ENCODE measurements around the gene GATB.

Gene GATB

DNA sequence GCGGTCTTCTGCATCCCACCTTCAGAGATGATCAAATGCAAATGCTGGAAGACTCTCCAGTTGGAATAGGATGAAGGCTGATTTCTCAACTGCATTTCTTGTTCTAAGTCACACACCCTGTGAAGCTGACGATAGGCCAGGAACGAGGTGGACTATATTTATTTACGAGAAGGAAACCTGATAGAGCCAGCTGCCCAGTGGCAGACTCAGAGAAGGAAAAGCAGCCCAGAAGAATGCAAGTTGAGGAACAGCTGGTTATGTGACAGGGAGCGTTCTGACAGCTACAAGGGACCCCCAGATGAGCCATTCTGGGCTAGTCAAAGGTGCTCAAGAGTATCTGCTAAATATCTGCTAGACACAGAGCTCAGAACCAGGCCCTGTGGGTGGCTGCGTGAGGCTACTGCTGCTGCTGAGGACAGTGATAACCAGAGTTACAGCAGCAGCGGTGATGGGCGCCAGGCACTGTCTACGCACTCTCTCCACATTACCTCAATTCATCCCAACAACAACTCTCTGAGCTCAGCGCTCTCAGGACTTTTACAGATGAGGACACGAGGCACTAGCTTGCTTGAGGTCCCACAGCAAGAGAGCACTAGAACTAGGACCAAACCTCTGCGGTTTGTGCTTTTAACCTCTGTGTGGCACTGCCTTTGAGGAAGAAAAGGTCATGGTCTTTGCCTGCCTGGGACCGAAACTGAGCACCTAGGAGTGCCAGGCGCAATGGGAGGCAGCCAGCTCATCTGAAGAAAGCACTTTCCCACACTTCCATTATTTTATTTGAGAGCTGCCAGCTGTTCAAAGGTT is 69.0 kb downstream of the GATB start:
- H3K4me1 Mint-ChIP-seq (ENCODE audit: low read depth), result peaks cover 5% of the 10 kb centered on the region
- H3K27ac Mint-ChIP-seq, result no peak overlapping the region
- H3K36me3 Mint-ChIP-seq (ENCODE audit: low read depth), result peaks cover 55% of the 10 kb centered on the region
- no peaks in the 10 kb centered on the region for H3K27me3 Mint-ChIP-seq
- no peaks in the 10 kb centered on the region for H3K9me3 Mint-ChIP-seq
- no peak overlapping the region for H3K4me3 Mint-ChIP-seq
- intact Hi-C loops (cut with micrococcal nuclease), result no loop called here

- Mint-ChIP-seq H3K36me3 (ENCODE audit: low read depth) (peaks cover 54% of the 10 kb centered on the region), H3K27ac (no peak overlapping the region), H3K4me3 (no peak overlapping the region), H3K27me3 (no peaks in the 10 kb centered on the region), H3K4me1 (ENCODE audit: low read depth) (peaks cover 8% of the 10 kb centered on the region), H3K9me3 (no peaks in the 10 kb centered on the region)
- intact Hi-C loops (cut with micrococcal nuclease), result no loop called here
These were observed 69.9 kb downstream of the GATB start for GRCh38 chr4:151690876-151691275.

- H3K9me3 Mint-ChIP-seq, result no peaks in the 10 kb centered on the region
- H3K36me3 Mint-ChIP-seq (ENCODE audit: low read depth), result peaks cover 54% of the 10 kb centered on the region
- peaks cover 8% of the 10 kb centered on the region for H3K4me1 Mint-ChIP-seq (ENCODE audit: low read depth)
- H3K27me3 Mint-ChIP-seq, result no peaks in the 10 kb centered on the region
- H3K4me3 Mint-ChIP-seq, result no peak overlapping the region
- H3K27ac Mint-ChIP-seq, result no peak overlapping the region
- intact Hi-C loops (cut with micrococcal nuclease), result no loop called here
These were observed 70.5 kb downstream of the GATB start for GRCh38 chr4:151690164-151690870.

DNA sequence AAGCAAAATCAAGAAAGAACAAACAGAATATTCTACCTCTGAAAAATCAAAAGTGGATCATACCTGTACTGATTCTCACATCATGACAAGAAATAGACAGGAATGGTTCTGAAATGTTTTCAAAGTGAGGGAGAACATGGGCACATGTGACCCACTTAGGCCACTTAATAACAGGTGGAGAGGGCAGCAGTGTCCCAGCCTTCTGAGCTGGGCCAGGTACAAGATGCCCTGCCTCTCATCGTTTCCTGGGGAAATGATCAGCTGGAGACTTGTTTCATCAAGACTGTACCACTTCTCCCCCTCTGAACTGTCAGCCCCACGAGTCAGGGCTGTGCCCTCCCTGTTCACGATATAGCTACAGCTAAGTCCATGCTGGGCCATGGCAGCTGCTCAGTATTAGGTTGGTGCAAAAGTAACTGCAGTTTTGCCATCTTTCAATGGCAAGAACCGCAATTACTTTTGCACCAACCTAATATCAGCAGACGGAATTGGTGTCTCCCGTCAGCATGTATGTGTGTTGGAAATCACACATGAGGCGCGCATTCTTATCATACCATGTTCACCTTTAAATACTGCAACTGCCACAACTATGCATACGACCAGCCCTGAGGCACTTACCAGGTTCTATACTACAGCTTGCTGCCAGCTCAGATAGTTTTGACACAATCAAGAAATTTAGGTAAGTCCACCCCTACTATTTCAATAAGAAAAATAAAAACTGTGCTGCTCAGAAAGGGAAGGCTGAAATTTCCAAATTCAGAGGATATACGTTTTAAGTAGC is 71.4 kb downstream of the GATB start:
- H3K27me3 Mint-ChIP-seq, result no peaks in the 10 kb centered on the region
- H3K4me3 Mint-ChIP-seq, result no peak overlapping the region
- intact Hi-C loops (cut with micrococcal nuclease), result no loop called here
- H3K27ac Mint-ChIP-seq, result no peak overlapping the region
- peaks cover 8% of the 10 kb centered on the region for H3K4me1 Mint-ChIP-seq (ENCODE audit: low read depth)
- H3K36me3 Mint-ChIP-seq (ENCODE audit: low read depth), result peaks cover 57% of the 10 kb centered on the region
- H3K9me3 Mint-ChIP-seq, result no peaks in the 10 kb centered on the region

GRCh38 chr4:151688785-151689043 is 72.1 kb downstream of the GATB start:
- Mint-ChIP-seq H3K4me1 (ENCODE audit: low read depth) (peaks cover 8% of the 10 kb centered on the region), H3K9me3 (no peaks in the 10 kb centered on the region), H3K36me3 (ENCODE audit: low read depth) (peaks cover 63% of the 10 kb centered on the region), H3K27me3 (no peaks in the 10 kb centered on the region), H3K27ac (no peak overlapping the region), H3K4me3 (no peak overlapping the region)
- intact Hi-C loops (cut with micrococcal nuclease), result no loop called here

GRCh38 chr4:151688003-151688784 is 72.6 kb downstream of the GATB start:
- no peak overlapping the region for H3K4me3 Mint-ChIP-seq
- intact Hi-C loops (cut with micrococcal nuclease), result no loop called here
- H3K4me1 Mint-ChIP-seq (ENCODE audit: low read depth), result peaks cover 8% of the 10 kb centered on the region
- H3K27me3 Mint-ChIP-seq, result no peaks in the 10 kb centered on the region
- H3K9me3 Mint-ChIP-seq, result no peaks in the 10 kb centered on the region
- H3K36me3 Mint-ChIP-seq (ENCODE audit: low read depth), result peaks cover 65% of the 10 kb centered on the region
- H3K27ac Mint-ChIP-seq, result no peak overlapping the region

- no peaks in the 10 kb centered on the region for H3K27me3 Mint-ChIP-seq
- H3K4me1 Mint-ChIP-seq (ENCODE audit: low read depth), result peaks cover 8% of the 10 kb centered on the region
- intact Hi-C loops (cut with micrococcal nuclease), result no loop called here
- peak overlapping the region; percentile 24 for H3K27ac Mint-ChIP-seq
- no peaks in the 10 kb centered on the region for H3K9me3 Mint-ChIP-seq
- peaks cover 68% of the 10 kb centered on the region for H3K36me3 Mint-ChIP-seq (ENCODE audit: low read depth)
- H3K4me3 Mint-ChIP-seq, result no peak overlapping the region
These were observed 73.7 kb downstream of the GATB start for GRCh38 chr4:151687021-151687640.

DNA sequence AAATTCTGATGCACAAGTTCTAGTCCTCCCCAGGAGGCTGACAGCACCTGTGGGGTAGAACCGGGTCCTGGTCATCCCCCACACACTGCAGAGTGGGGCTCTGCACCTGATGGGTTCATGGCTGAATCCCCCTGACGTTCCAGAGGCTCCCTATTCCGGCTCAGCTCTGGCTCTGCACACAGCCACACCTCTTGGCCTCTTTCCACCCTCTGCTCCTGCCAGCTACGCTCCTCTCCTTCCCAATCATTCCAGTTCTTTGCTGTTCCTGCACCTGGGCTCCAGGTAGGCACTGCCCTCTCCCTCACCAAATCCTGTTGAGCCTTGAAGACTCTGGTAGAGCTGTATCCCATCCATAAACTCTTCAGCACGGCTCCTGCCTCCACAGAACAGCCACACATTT is 75.5 kb downstream of the GATB start:
- H3K4me1 Mint-ChIP-seq (ENCODE audit: low read depth), result peaks cover 8% of the 10 kb centered on the region
- intact Hi-C loops (cut with micrococcal nuclease), result no loop called here

DNA sequence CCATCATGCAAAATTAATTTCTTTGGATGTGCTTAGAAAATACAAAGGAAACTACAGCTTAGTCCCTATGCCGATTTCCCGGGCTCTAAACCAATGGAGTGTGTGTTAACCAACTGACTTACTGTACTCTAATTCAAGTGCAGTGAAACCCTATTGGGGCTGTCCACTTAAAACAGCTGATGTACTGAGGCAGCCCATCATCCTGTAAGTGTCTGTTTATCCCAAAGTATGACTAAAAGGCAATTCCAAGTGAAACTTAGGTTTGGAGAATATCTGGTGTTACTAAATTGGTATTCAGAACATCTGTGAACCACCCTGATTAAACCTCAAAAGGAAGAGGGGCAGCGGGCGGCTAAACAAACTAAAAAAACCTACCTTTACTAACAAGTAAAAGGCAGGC is 79.7 kb downstream of the GATB start:
- H3K36me3 Mint-ChIP-seq (ENCODE audit: low read depth), result peaks cover 74% of the 10 kb centered on the region
- no peaks in the 10 kb centered on the region for H3K9me3 Mint-ChIP-seq
- H3K27ac Mint-ChIP-seq, result no peak overlapping the region
- H3K4me3 Mint-ChIP-seq, result no peak overlapping the region
- intact Hi-C loops (cut with micrococcal nuclease), result no loop called here
- H3K4me1 Mint-ChIP-seq (ENCODE audit: low read depth), result no peaks in the 10 kb centered on the region
- no peaks in the 10 kb centered on the region for H3K27me3 Mint-ChIP-seq

More for the DNA sequence above, 75.5 kb downstream of the GATB start:
- Mint-ChIP-seq H3K27ac (no peak overlapping the region), H3K9me3 (no peaks in the 10 kb centered on the region), H3K27me3 (no peaks in the 10 kb centered on the region), H3K4me3 (no peak overlapping the region), H3K36me3 (ENCODE audit: low read depth) (peaks cover 75% of the 10 kb centered on the region)

DNA sequence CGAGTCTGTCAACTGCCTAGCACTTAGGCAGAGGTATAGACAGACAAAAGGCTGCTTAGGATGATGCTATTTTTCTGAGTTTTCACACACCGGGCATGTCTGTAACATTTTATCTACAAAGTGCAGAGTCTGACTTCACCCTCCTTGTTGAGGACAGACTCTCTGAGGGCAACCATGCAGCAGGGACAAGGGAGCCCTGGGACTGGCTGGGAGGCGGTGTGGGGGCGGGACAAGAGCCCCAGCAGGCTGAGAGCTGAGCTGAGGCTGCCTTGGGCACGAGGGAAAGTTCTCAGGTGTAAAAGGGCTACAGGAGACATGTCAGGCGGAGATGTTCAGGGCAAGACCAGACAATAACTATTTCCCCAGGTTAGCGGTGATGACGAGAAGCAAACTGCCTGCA is 81.6 kb downstream of the GATB start:
- Mint-ChIP-seq H3K27me3 (no peaks in the 10 kb centered on the region), H3K4me1 (ENCODE audit: low read depth) (no peaks in the 10 kb centered on the region), H3K4me3 (no peak overlapping the region), H3K27ac (no peak overlapping the region), H3K9me3 (no peaks in the 10 kb centered on the region), H3K36me3 (ENCODE audit: low read depth) (peaks cover 59% of the 10 kb centered on the region)
- intact Hi-C loops (cut with micrococcal nuclease), result no loop called here

GRCh38 chr4:151678048-151678872 is 82.5 kb downstream of the GATB start:
- intact Hi-C loops (cut with micrococcal nuclease), result no loop called here
- Mint-ChIP-seq H3K9me3 (no peaks in the 10 kb centered on the region), H3K27me3 (no peaks in the 10 kb centered on the region), H3K36me3 (ENCODE audit: low read depth) (peaks cover 53% of the 10 kb centered on the region), H3K4me3 (no peak overlapping the region), H3K27ac (no peak overlapping the region), H3K4me1 (ENCODE audit: low read depth) (no peaks in the 10 kb centered on the region)

- Mint-ChIP-seq H3K27ac (no peak overlapping the region), H3K4me1 (ENCODE audit: low read depth) (no peaks in the 10 kb centered on the region), H3K36me3 (ENCODE audit: low read depth) (peaks cover 53% of the 10 kb centered on the region), H3K9me3 (no peaks in the 10 kb centered on the region), H3K27me3 (no peaks in the 10 kb centered on the region), H3K4me3 (no peak overlapping the region)
- intact Hi-C loops (cut with micrococcal nuclease), result no loop called here
These were observed 83.6 kb downstream of the GATB start for GRCh38 chr4:151677193-151677592.

GRCh38 chr4:151676301-151676700 is 84.5 kb downstream of the GATB start:
- Mint-ChIP-seq H3K27ac (no peak overlapping the region), H3K27me3 (no peaks in the 10 kb centered on the region), H3K9me3 (no peaks in the 10 kb centered on the region), H3K4me1 (ENCODE audit: low read depth) (no peaks in the 10 kb centered on the region), H3K36me3 (ENCODE audit: low read depth) (peaks cover 50% of the 10 kb centered on the region), H3K4me3 (no peak overlapping the region)
- intact Hi-C loops (cut with micrococcal nuclease), result no loop called here

Data from dendritic cell treated with granulocyte-macrophage colony-stimulating factor and Interleukin-4, amounts not matched to agents 40 ng/mL and 50 ng/mL, for 4 days (primary cell).